Daoy (cell line): Measurements from ENCODE around the gene DDX56. TPM values are rescaled to one million over a fixed set of nuclear protein-coding genes. Genes with fewer than 3 reads are reported as not detected.
"Not testable (repeated sequence)": the region's sequence is repeated elsewhere in the genome, so short reads cannot be mapped to it uniquely, and the experiment has no call there.

ENCODE experiments used
- DNase-seq: peaks from one replicate; pipeline ENCODE4 v3.0.0-alpha.2; 2015; ENCODE audit warnings: low read depth
- total RNA-seq: library from RNA; depleted of rRNA; stranded (reverse); fragments of >200 nt; shearing (Covaris generic); gene quantifications from 2 replicates; pipeline ENCODE4 v1.2.3, GENCODE V29; 2014

DDX56 gene
- total RNA-seq, 1 experiment from 2014 or later = 238 TPM

- DNase-seq = not testable (repeated sequence)
Observed at GRCh38 chr7:44562622-44562962, 11.1 kb downstream of the DDX56 start.

GRCh38 chr7:44561962-44562621 lies 11.6 kb downstream of the DDX56 start:
- peak; percentile 86 for DNase-seq

DNA sequence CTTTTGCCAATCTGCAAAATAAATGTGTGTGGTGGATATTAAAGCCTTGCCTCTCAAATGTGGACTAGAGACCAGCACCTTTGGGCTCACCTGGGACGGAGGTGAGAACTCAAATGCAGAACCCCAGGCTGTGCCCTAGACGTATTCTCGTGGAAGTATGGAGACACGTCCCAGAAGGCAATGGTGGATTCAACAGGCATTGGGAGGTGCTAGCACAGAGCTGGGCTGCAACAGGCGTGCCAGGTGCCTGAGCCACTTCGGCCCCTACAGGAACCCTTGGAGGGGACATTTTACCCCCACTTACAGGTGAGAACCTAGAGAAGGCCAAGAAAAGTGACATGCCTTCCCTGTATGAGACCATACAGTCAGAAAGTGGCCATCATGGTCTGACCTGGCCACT lies 12.2 kb downstream of the DDX56 start:
- DNase-seq = no peak

DNA sequence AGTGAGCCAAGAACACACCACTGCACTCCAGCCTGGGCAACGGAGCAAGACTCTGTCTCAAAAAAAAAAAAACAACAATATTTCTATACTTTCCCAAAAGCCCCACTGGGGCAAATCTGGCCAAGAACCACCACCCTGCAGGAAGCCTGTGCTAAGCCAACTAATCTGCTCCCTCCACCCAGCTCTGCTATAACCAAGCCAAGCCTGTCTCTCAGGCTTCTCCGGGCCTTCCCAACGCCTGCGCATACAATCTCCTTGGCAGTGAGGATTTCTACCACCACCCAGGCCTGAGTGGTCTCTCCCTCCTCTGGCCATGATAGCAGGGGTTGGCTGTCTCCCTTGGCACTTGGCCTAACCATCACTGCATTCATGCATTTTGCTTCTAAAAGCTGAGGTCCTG lies 14.2 kb downstream of the DDX56 start:
- DNase-seq = no peak

DNA sequence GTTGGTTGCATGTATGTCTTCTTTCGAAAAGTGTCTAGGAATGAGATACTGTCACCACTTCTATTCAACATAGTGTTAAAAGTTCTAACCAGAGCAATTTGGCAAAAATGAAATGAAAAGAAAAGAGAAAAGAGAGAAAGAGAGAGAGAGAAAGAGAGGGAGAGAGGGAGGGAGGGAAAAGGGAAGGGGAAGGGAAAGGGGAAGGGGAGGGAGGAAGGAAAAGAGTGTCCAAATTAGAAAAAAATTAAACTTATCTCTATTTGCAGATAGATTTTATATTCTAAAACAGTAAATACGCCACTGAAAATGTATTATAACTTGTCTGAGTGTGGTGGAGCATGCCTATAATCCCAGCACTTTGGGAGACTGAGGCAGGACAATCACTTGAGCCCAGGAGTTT lies 16.2 kb downstream of the DDX56 start:
- DNase-seq = no peak

- DNase-seq = no peak
Observed at GRCh38 chr7:44555350-44555749, 18.4 kb downstream of the DDX56 start.

DNA sequence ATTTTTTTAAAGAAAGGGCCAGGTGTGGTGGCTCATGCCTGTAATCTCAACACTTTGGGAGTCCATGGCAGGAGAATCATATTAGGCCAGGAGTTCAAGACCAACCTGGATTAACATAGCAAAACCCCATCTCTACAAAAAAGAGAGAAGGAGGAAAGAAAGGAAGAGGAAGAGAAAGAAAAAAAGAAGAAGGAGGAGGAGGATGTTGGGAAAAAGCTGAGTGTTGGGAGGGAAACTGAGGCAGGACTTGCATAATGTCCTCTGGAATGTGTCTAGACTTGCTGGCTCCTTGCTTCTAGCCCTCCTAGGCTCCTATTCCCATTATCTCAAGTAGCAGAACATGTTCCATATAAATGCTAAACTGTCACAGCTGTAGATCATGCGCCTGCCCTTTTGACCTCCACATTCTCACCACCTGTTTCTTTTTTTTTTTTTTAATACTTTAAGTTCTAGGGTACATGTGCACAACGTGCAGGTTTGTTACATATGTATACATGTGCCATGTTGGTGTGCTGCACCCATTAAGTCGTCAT lies 21.2 kb downstream of the DDX56 start:
- not testable (repeated sequence) for DNase-seq

DNA sequence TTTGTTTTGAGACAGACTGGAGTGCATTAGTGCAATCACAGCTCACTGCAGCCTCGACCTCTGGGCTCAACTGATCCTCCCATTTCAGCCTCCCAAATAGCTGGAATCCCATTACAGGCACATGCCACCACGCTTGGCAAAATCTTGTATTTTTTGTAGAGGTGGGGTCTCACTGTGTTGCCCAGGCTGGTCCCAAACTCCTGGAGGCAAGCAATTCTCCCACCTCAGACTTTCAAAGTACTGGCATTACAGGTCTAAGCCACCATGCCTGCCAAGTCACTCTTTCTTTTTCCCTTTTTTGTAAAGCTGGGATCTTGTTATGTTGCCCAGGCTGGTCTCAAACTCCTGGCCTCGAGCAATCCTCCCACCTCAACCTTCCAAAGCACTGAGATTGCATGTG lies 24.3 kb downstream of the DDX56 start:
- DNase-seq = no peak

DNA sequence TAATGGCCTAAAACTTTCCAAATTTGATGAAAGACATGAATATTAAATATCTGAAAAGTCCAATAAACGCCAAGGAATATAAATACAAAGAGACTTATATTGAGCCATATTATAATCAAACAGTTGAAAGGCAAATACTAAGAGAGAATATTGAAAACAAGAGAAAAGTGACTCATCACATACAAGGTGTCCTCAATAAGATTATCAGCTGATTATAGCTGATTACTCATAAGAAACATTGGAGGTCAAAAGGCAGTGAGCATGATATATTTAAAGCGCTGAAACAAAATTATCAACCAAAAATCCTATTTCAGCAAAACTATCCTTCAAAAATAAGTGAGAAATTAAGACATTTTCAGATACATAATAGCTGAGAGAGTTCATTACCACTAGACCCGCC lies 24.8 kb downstream of the DDX56 start:
- no peak for DNase-seq

- peak; percentile 34 for DNase-seq
Observed at GRCh38 chr7:44547536-44548231, 26.0 kb downstream of the DDX56 start.

- DNase-seq = peak; percentile 10
Observed at GRCh38 chr7:44541876-44542610, 31.7 kb downstream of the DDX56 start.

DNA sequence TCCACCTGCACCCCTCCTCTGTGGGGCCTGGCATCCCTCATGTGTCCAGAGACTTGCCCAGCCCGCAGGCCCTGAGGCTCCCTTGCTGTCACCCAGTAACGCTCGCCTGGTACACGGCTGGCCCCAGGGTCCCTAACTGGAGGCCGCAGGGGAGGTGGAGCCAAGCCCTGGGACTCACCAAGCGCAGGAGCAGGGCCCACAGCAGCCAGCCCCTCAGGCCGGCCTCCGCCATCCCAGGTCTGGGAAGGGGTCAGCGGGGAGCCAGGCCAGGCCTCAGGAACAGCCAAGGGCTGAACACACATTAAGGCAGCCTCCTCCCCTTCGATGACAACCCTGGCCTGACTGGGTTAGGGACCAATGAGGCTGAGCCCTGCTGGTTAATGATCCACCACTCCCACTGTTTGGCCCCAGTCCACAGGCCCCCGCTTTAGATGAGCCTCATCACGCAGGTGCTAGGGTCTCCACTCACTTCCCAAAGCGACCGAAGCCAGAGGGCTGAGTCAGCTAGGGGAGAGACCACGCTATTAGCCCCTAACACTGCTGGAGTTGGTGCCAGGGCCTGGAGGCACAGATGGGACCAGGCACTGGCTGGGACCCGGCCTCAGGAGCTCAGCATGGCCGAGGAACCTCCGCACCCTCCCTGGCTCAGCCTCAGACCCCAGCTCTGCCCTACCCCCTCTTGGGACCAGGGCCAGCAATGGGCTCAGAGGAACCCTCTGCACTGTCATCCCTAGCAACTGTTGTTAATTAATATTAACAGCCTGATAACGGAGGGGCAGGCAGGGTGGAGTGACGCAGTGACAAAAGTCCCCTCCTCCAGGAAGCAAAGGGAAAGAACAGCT lies 32.5 kb downstream of the DDX56 start, which contains the start of gene NPC1L1:
TSS of gene NPC1L1 (minus strand) at position 303 of the 842 bp plus-strand sequence. CDS start at position 232, 71 bp downstream.
- DNase-seq = no peak

DNA sequence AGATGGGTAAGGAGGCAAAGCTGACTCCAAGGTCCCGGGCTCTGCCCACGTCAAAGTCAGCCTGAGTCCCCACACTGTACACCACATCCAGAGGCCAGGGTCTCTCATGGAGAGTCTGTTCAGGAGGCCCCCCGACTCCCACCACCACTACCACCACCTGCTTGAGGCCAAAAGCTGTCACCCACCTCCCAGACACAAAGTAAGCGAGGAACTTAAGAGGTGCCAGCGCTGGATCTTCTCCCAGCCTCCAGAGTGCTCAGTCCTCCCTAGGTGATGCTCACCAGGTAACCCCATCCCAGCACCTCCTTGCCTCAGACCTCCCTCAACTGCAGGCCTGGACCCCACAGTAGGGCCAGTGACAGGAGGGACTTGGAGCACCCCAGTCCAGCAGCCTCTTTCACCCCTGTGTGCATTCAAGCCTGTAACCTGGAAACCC lies 33.1 kb downstream of the DDX56 start:
- DNase-seq = no peak

- DNase-seq = no peak
Observed at GRCh38 chr7:44539669-44540506, 33.8 kb downstream of the DDX56 start.

- no peak for DNase-seq
Observed at GRCh38 chr7:44538798-44539668, 34.7 kb downstream of the DDX56 start.

- no peak for DNase-seq
Observed at GRCh38 chr7:44538093-44538797, 35.5 kb downstream of the DDX56 start.

GRCh38 chr7:44537442-44537841 lies 36.3 kb downstream of the DDX56 start:
- DNase-seq = no peak

DNA sequence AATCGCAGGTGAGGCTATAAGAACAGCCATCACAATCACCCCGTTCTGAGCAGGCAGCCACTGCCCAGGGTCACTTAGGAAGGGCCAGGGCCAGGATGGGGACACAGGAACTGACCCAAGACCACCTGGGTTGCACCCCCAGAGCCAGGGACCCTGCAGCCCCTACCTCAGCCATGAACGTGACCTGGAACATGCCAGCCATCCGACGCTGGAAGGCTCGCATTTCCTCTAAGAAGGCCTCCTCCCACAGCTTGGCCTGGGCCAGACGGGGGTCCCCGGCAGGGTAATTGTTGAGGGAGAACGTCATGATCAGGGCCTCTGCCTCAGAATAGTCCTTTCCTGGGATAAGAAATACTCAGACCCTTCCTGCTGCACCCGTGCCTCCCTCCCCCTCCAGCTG lies 37.6 kb downstream of the DDX56 start:
- no peak for DNase-seq
